HG02938 (cell line): Measurements from ENCODE around the gene SH3PXD2A.

Source experiments
- ATAC-seq: cut with Tn5 transposase; IDR thresholded peaks from one replicate; pipeline ENCODE4 v1.9.1; 2021; ENCODE audit warnings: mild to moderate bottlenecking, moderate library complexity; ENCODE audit not compliant: unreplicated experiment

The SH3PXD2A gene

DNA sequence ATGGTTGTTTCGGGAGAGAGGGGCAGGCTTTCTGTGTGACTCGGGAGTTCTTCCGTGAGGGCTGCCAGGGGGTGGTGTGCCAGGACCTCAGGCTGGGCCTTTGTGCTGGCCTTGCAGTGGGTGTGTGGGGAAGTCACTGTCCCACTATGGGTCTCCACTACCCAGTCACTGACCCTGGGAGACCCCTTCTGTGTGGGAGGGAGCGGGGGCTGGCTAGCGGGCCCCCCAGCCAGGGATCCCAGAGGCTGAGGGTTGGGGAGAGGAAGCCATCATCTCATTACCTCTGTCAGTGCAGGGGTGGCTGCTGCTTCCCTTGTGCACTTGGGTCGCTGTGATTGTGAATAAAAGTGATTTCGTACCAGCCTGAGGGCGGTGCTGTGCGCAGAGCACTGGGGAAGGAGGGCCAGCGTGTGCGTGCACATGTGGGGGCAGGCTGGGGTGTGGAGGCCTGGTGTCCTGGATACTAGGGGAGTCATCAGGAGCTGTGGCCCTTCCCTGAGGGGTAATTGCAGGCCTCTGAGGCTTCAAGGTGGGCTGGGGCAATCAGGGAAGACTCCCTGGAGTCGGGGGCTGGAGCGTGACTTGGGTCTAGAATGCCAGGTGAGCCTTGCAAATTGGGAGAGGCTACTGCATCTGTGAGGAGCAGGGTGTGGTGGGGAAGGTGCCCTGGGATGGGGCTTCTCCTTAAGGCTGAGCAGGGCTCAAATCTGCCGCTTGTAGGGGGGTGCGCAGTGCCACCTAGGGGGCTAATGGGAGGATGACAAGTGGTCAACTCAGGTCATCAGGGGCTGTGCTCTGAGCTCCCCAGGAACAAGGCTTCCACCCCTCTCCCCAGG is 263.0 kb downstream of the SH3PXD2A start:
- ATAC-seq, result no peak

GRCh38 chr10:103590744-103591291 is 264.6 kb downstream of the SH3PXD2A start:
- ATAC-seq, result no peak

GRCh38 chr10:103590060-103590459 is 265.3 kb downstream of the SH3PXD2A start:
- ATAC-seq, result no peak

GRCh38 chr10:103589074-103589630 is 266.2 kb downstream of the SH3PXD2A start:
- no peak for ATAC-seq

GRCh38 chr10:103587073-103587472 is 268.3 kb downstream of the SH3PXD2A start:
- no peak for ATAC-seq

- no peak for ATAC-seq
These were observed 270.4 kb downstream of the SH3PXD2A start for GRCh38 chr10:103585011-103585405.

- ATAC-seq, result no peak
These were observed 271.0 kb downstream of the SH3PXD2A start for GRCh38 chr10:103584216-103585010.

DNA sequence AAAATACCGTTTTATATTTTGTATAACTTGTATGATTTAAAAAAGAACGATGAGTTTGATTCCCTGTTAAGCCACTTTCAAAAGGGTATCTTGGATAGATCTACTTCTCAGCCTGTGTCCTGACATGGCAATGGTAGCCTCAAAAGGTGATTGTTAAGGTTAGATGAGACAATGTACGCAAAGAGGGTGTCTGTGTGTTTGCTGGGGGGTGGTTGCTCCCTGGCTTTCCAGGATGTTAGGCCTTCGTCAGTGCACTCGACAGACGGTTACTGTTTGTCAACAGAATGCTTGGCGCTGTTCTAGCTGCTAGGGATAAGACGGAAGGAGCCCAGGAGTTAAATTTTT is 271.5 kb downstream of the SH3PXD2A start:
- no peak for ATAC-seq

GRCh38 chr10:103582331-103583123 is 272.8 kb downstream of the SH3PXD2A start:
- no peak for ATAC-seq

- no peak for ATAC-seq
These were observed 273.9 kb downstream of the SH3PXD2A start for GRCh38 chr10:103581499-103581898.

DNA sequence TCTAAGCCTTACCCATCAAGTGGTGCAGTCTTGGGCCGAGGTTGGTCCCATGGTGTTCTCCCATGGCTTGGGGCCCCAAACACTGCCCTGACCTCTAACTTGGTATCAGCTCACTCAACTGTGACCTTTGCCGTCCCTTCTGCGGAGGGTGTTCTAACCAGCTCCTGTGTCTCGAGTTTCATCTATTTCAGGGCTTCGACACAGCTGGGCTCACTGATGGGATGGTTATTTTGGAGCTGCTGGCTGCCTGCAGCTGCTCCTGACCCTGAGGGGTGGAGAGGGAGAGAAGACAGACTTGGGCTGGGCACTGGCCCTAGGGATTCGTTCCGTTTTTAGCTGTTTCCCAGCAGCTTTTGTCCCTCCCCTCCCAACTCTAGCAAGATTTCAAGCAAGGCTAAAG is 274.9 kb downstream of the SH3PXD2A start:
- ATAC-seq, result no peak

DNA sequence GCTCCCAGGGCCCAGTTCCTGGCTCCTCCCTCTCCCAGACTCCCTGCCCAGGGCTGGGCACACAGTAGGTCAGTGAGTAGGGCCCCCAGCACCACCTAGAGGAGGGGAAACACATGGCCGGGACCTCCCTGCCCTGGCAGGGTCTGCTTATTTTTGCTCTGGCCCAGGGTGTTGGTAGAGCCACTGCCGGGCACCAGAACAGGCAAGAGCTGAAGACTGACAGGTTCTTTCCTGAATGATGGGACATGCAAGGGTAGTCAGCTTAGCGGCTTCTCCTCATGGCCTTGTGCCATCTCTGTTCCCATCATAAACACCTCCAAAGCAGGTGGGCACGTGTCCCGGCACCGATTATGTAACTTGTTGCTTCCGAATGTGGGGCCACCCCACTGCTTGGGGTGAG is 275.4 kb downstream of the SH3PXD2A start:
- no peak for ATAC-seq

- no peak for ATAC-seq
These were observed 276.5 kb downstream of the SH3PXD2A start for GRCh38 chr10:103578782-103579382.

GRCh38 chr10:103576862-103577261 is 278.5 kb downstream of the SH3PXD2A start:
- ATAC-seq, result no peak

- ATAC-seq, result no peak
These were observed 279.3 kb downstream of the SH3PXD2A start for GRCh38 chr10:103576076-103576471.

DNA sequence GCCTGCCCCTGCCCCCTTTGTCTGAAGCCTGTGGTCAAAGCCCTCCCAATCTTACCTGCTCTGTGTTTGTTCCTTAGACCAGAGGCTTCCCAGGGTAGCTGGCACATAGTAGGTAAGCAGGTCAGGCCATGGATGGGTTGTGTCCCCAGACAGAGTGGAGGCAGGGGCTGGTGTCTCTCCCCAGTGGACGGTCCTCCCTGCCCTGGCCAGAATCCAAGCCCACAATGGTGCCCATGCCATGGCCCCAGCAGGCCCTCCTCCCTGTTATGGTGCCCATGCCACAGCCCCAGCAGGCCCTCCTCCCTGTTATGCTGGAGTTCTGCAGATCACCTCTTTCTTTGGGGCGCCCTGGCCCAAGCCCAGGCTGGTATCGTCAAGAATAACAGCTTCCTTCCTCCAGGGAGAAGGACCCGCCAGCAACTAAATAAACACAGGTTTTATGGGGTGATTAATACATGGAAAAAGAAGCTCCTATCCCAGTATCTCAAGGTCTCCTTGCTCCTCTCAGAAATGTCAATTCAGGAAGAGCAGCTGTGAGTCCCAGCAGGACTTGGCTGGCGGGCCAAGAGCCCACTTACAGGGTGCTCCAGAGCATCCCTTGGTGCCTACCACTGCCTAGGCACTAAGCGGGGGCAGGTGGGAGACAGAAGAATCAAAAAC is 279.8 kb downstream of the SH3PXD2A start:
- ATAC-seq, result no peak

DNA sequence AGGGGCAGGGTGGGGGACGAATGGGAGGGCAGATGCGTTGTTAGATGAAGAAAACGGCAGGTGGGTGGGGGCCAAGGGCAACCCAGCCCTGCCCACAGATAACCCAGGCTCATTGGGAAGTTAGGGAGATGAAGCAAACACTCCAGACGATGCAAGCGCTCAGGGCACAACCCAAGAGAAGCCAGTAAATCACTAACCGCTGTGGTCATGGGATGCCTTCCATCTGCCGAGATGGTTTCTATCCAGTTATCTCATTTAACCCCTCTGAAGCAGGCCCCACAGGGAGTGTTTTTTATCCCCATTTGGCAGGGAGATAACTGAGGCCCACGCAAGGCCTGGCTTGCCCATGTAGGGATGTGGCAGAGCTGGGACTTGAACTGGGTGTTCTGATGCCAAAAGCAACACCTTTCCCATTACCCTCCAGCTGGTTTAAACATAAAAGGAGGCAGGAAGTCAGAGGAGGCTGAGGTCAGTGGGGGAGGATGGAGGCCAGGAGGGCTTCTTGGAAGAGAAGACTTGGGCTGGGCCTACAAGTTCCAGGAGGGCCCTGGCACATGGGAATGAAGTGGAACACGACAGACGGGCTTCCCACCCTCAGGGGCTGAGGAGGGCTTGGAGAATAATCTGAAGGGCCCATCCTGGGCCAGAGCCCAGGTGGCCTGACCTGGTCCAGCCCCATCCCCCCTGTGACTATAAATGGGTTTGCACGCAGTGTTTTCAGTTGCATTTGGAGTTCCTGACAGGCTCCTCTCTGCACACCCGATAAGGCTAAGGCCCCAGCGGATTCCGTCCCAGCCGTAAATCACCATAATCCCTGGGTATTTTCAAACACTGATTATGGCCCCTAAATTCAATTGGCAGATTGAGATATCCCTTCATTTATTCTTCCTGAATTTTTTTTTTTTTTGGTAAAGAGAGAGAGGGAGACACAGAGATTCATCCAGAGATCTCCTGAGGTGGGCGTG is 281.0 kb downstream of the SH3PXD2A start:
- ATAC-seq, result no peak

GRCh38 chr10:103573205-103573487 is 282.2 kb downstream of the SH3PXD2A start:
- ATAC-seq, result no peak
